ENCODE measurements around the gene ZNF674.

ZNF674 gene

GRCh38 chrX:46545111-46546005, at the start of gene ZNF674:
TSS of gene ZNF674 (minus strand) at chrX:46545421. CDS start at chrX:46542087, 3,334 bp downstream.
- DNase-seq (ENCODE audit: low read depth in 2 of 3, low spot score in 2 of 3): peak; percentile 67 to 86 (median 75)

DNA sequence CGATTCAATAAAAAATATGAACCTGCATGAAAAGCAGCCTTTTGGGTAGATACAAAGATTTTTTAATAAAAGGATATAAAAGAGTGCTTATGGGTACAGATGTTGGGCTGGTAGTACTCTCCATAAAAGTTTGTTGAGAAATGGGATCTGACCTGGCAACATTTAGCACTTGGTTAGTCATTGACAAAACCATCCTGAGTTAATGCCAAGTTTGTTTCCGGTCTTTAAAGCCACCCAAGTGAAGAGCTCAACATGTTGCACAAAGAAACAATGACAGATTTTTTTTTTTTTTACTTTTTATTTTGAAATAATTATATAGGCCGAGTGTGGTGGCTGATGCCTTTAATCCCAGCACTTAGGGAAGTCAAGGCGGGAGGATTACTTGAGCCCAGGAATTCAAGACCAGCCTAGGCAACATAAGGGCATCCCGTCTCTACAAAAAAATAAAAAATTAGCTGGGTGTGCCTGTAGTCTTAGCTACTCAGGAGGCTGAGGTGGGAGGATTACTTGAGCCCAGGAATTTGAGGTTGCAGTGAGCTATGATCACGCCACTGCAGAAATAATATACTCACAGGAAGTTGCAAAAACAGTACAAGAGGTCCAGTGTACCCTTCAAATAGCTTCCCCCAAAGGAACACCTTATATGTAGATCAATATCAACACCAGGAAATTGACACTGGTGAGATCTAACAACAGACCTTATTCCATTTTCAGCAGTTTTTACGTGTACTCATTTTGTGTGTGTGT, 44.9 kb upstream of the ZNF674 start:
- no peak for DNase-seq (ENCODE audit: low read depth in 2 of 3, low spot score in 2 of 3)

GRCh38 chrX:46588263-46588662, 43.0 kb upstream of the ZNF674 start:
- DNase-seq (ENCODE audit: low read depth in 2 of 3, low spot score in 2 of 3): no peak

DNA sequence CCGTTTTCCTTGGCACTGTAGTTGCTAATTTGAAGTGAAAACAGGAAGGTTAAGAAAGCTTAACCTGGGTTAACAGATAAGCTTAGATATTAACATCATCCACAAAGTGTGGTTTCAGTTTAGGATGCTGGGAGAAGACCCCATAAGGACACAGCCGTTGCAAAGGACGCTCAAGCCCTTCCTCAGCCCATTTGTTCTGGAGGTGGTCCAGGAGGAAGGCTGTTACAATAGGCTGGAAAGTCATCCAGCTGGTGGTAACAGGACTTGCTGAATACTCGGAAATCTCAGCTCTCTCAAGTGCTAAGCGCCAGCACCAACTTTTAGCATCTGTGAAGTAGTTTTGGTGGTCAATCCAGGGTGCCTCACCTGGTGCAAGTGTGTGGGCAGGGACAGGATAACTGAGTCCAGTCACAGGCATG, 42.5 kb upstream of the ZNF674 start:
- DNase-seq (ENCODE audit: low read depth in 2 of 3, low spot score in 2 of 3): no peak

DNA sequence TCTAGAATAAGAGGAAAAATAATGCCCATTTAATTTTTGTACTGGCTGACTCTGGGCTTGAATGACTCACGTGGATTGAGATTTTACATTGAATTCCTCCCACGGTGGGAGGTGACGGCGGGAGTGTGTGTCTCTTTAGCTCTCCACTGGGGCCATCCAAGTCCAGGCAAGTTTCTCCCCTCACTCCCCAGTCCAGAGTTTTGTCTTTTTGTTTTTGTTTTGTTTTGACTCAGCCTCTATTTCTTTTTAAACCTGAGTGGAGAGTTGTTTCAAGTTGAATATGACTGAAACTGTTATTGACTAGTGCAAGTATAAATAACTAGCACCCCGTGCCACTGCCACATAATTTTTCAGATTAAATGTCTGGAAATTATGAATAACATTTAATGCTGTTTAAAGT, 41.9 kb upstream of the ZNF674 start:
- DNase-seq (ENCODE audit: low read depth in 2 of 3, low spot score in 2 of 3): no peak

DNA sequence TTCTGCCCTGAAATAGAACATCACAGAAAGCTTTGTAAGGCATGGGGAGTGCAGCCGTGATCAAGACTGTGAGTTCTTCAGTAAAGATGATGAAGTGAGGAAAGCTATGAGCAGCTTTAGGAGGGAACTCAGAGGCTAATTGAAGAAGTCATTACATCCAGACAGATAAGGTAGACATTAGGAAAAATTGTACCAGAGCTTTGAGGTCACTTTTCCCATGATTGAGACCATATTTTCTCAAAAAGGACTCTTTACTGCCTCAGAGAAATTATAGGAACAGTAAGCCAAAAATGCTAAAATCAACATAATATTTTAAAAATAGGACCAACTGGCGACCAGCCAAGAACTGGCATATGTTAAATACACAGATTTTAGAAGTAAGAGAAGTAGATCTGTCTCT, 39.5 kb upstream of the ZNF674 start:
- DNase-seq (ENCODE audit: low read depth in 2 of 3, low spot score in 2 of 3): no peak

- DNase-seq (ENCODE audit: low read depth in 2 of 3, low spot score in 2 of 3): no peak
These were observed 37.7 kb upstream of the ZNF674 start for GRCh38 chrX:46582966-46583365.

DNA sequence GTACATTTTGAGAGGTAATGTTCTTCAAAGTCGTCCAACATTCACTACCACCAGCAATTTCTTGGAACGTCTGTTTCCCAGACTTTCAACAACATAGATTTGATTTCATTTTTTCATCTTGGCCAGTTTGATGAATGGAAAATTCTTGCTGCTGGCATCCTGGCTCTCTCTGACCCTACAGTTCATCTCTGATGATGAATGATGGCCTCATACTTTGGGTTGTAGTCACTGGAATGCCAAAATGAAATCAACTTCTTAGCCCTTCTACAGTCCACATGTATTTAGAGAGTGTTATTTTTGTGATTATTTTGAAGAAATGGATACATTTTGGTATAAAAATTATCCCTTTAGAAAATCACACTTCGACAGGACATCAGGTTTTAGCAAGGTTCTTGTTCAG, 37.1 kb upstream of the ZNF674 start:
- DNase-seq (ENCODE audit: low read depth in 2 of 3, low spot score in 2 of 3): no peak

- no peak for DNase-seq (ENCODE audit: low read depth in 2 of 3, low spot score in 2 of 3)
These were observed 35.4 kb upstream of the ZNF674 start for GRCh38 chrX:46580613-46581012.

GRCh38 chrX:46579250-46579649, 34.0 kb upstream of the ZNF674 start:
- no peak for DNase-seq (ENCODE audit: low read depth in 2 of 3, low spot score in 2 of 3)

DNA sequence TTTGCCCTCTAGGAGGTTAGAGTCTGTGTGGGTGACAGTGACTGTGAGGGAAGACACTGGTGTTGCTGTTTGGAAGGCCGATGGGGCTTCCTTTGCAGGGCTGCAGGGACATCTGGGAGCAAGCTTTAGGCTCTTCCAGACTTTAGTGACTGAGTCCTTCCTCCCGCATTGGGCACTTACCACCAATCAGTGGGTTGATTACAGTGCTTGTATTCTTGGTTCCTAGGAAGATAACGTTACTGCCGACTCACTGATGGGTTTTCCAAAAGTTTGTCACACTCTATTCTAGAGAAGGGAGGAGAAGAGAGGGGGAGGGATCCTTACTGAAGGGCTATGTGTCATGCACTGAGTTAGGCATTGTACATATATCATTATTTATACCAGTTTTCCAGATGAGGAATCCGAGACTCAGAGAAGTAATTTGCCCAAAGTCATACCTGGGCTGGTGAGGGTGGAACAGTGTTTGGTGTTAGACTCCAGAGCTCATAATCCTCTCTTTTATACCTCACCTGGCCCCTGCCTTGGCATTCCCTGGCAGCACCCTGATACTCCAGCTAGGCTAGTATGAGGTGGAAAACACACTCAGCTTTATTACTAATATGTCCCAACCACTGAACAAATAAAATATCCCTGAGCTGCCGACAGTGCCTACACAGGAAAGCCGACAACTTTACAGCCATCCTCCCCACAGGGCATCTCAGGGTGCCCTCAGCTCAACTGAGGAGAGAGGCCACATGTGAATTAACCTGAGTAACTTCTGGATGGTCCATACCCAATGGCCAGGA, 32.2 kb upstream of the ZNF674 start:
- no peak for DNase-seq (ENCODE audit: low read depth in 2 of 3, low spot score in 2 of 3)

DNA sequence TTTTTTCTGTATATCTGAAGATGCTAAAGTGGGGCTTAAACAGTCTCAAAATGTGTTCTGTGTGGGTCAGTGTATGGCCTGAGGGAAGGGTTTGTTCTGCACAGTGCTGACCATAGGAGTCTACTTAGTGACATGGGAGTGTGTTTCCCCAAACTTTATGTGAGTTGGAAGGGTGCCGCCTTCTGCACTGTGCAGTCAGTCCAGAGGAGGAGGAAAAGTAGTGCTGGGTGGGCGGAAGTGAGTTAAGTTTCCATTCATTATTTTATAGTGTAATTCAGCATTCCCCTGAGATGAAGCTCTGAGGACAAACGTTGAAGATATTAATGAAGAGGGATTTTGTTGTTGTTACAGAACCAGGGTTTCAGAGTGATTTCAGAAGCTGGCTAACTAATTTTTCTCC, 31.2 kb upstream of the ZNF674 start:
- DNase-seq (ENCODE audit: low read depth in 2 of 3, low spot score in 2 of 3): no peak

DNA sequence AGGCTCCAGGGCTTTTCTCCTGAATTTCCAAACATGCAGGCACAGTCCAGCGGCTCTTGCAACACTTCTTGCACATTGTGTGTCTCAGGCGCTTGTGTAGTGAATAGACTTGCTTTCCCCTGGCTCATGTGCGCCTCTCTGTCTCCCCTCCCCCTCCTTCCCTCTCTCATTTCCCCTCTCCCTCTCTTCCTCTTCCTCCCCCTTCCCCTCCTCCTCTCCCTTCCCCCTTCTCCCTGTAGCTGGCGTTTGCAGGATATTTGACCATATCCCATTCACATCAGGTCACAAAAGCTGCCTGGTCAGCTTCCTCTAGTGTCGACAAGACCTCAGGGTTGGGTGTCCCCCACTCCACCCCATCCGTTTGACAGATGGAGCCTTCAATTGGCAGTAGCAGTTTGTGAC, 30.8 kb upstream of the ZNF674 start:
- DNase-seq (ENCODE audit: low read depth in 2 of 3, low spot score in 2 of 3): no peak

- DNase-seq (ENCODE audit: low read depth in 2 of 3, low spot score in 2 of 3): no peak
These were observed 30.4 kb upstream of the ZNF674 start for GRCh38 chrX:46575586-46575985.

DNA sequence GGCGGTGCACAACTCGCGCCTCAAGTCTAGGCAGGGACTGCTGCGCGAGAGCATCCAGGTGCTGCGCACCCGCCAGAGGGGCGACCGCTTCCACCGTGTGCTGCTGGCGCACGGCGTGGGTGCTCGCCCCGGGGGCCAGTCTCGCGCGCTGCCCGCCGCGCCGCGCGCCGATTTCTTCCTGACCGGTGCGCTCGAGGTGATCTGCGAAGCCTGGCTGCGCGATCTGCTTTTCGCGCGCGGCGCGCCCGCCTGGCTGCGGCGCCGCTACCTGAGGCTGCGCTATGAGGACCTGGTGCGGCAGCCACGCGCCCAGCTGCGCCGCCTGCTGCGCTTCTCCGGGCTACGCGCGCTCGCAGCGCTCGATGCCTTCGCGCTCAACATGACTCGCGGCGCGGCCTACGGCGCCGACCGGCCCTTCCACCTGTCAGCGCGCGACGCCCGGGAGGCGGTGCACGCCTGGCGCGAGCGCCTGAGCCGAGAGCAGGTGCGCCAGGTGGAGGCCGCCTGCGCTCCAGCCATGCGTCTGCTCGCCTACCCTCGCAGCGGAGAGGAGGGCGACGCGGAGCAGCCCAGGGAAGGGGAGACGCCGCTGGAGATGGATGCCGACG, 29.7 kb upstream of the ZNF674 start:
- no peak for DNase-seq (ENCODE audit: low read depth in 2 of 3, low spot score in 2 of 3)

DNA sequence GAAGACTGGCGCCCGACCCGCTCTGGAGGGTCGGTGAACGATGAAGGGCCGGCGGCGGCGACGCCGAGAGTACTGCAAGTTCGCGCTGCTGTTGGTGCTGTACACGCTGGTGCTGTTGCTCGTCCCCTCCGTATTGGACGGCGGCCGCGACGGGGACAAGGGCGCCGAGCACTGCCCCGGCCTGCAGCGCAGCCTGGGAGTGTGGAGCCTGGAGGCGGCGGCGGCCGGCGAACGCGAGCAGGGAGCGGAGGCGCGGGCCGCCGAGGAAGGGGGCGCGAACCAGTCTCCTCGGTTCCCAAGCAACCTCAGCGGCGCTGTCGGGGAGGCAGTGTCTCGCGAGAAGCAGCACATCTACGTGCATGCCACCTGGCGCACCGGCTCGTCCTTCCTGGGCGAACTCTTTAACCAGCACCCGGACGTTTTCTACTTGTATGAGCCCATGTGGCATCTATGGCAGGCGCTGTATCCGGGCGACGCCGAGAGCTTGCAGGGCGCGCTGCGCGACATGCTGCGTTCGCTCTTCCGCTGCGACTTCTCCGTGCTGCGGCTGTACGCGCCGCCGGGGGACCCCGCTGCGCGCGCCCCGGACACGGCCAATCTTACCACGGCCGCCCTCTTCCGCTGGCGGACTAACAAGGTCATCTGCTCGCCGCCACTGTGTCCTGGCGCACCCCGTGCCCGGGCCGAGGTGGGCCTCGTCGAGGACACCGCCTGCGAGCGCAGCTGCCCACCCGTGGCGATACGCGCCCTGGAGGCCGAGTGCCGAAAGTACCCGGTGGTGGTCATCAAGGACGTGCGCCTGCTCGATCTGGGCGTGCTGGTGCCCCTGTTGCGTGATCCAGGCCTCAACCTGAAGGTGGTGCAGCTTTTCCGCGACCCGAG, 28.9 kb upstream of the ZNF674 start:
- DNase-seq (ENCODE audit: low read depth in 2 of 3, low spot score in 2 of 3): peak in 1 of 3 experiments; percentile 15

DNA sequence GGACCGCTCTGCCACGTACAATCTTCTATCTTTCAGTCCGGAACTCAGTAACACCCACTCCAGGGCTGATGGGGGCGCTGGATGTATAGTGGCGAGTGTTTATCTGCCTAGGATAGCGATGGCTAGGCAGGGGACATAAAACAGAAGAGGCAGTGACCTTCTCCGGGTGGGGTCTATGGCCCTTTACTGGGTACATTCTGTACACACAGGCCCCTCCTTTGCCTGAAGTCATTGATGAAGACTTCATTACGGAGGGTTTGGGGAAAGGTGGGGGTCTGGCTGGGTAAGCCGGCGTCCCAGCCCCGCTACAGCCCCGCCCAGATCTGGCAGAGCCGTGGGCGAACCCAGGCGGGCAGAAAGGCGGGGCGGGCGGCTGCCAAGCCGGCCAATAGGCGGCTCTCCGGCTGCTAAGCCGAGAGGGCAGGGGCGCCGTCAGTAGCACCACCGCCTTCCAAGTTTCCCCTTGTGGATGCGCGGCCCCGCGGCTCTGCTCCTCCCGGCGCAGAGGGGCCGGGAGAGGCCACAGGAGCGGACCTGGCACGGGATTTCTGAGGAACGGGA, 28.2 kb upstream of the ZNF674 start, which contains the start of gene CHST7:
Gene CHST7 (plus strand): TSS at position 435 of the 561 bp plus-strand sequence. CDS start 167 bp downstream, outside the sequence.
- DNase-seq (ENCODE audit: low read depth in 2 of 3, low spot score in 2 of 3): no peak

GRCh38 chrX:46572340-46572936, 27.2 kb upstream of the ZNF674 start:
- DNase-seq (ENCODE audit: low read depth in 2 of 3, low spot score in 2 of 3): no peak
